TTC549 (cell line): ENCODE data around the gene DIS3L.
"Not testable (repeated sequence)": the region's sequence is repeated elsewhere in the genome, so short reads cannot be mapped to it uniquely, and the experiment has no call there.

ENCODE experiments used
- FAIRE-seq: peaks from 2 replicates; lab custom pipeline; 2012; peaks lifted over from hg19 to GRCh38; lab: Jason Lieb, UNC

DIS3L gene

GRCh38 chr15:66278056-66278455 is 15.3 kb upstream of the DIS3L start:
- FAIRE-seq: no peak

GRCh38 chr15:66278671-66279070 is 14.7 kb upstream of the DIS3L start:
- no peak for FAIRE-seq

GRCh38 chr15:66284271-66284670 is 9.1 kb upstream of the DIS3L start:
- no peak for FAIRE-seq

GRCh38 chr15:66285533-66286280 is 7.7 kb upstream of the DIS3L start:
- no peak for FAIRE-seq

GRCh38 chr15:66287461-66288057 is 5.8 kb upstream of the DIS3L start:
- FAIRE-seq: peak; percentile 97

- FAIRE-seq: no peak
These were observed 5.3 kb upstream of the DIS3L start for GRCh38 chr15:66288093-66288492.

GRCh38 chr15:66288551-66289185 is 4.7 kb upstream of the DIS3L start:
- FAIRE-seq: no peak

GRCh38 chr15:66290007-66290406 is 3.4 kb upstream of the DIS3L start:
- FAIRE-seq: no peak

- FAIRE-seq: no peak
These were observed 2.9 kb upstream of the DIS3L start for GRCh38 chr15:66290518-66290917.

- no peak for FAIRE-seq
These were observed 1.4 kb upstream of the DIS3L start for GRCh38 chr15:66291816-66292570.

- FAIRE-seq: no peak
These were observed 573 bp upstream of the DIS3L start for GRCh38 chr15:66292571-66293418.

- FAIRE-seq: no peak
These were observed 976 bp downstream of the DIS3L start for GRCh38 chr15:66294157-66294931.

- no peak for FAIRE-seq
These were observed 1.5 kb downstream of the DIS3L start for GRCh38 chr15:66294932-66295235.

GRCh38 chr15:66296186-66296585 is 2.8 kb downstream of the DIS3L start:
- FAIRE-seq: no peak

GRCh38 chr15:66298803-66299251 is 5.5 kb downstream of the DIS3L start:
- FAIRE-seq: no peak

GRCh38 chr15:66302489-66303278 is 9.3 kb downstream of the DIS3L start:
- no peak for FAIRE-seq

- not testable (repeated sequence) for FAIRE-seq
These were observed 11.1 kb downstream of the DIS3L start for GRCh38 chr15:66304425-66304824.

GRCh38 chr15:66306381-66306780 is 13.0 kb downstream of the DIS3L start:
- no peak for FAIRE-seq

- no peak for FAIRE-seq
These were observed 15.2 kb downstream of the DIS3L start for GRCh38 chr15:66308531-66308930.

- FAIRE-seq: no peak
These were observed 16.5 kb downstream of the DIS3L start for GRCh38 chr15:66309828-66310227.
